ENCODE results near the gene POLR3A. TPM values are rescaled to one million over a fixed set of nuclear protein-coding genes. Genes with fewer than 3 reads are reported as not detected.
"Not testable (repeated sequence)": the region's sequence is repeated elsewhere in the genome, so short reads cannot be mapped to it uniquely, and the experiment has no call there.

Gene POLR3A
- total RNA-seq, 2 experiments from 2014 or later: 16.3 to 21.5 TPM

- H3K4me1 ChIP-seq (ENCODE audit: insufficient read depth, low read length, poor library complexity, severe bottlenecking): no peaks in the 10 kb centered on the region
- ChIA-PET CTCF (ENCODE audit: unreplicated experiment) (no interaction called here), POLR2A (no interaction called here)
- H2AFZ ChIP-seq (ENCODE audit: low read length): no peak overlapping the region
- no peaks in the 10 kb centered on the region for H3K9me2 ChIP-seq (ENCODE audit: insufficient read depth, low read length)
- TF ChIP-seq CTCF (conservative IDR thresholded peaks at IDR 0.05; ENCODE audit: low read length) (no peak), EZH2phosphoT487 (IDR thresholded peaks at IDR 0.05; ENCODE audit: borderline replicate concordance, low read depth, low read length) (no peak)
- H3K9me3 ChIP-seq (ENCODE audit: low read length): no peaks in the 10 kb centered on the region
- H4K20me1 ChIP-seq (ENCODE audit: insufficient read depth, low read length): no peaks in the 10 kb centered on the region
- H3K4me2 ChIP-seq (ENCODE audit: low read length): no peak overlapping the region
- no peaks in the 10 kb centered on the region for H3K36me3 ChIP-seq (ENCODE audit: insufficient read depth, low read length)
- H3K27ac ChIP-seq (ENCODE audit: low read depth, low read length, poor library complexity, severe bottlenecking): no peak overlapping the region
- H3K4me3 ChIP-seq (ENCODE audit: low read depth, low read length, poor library complexity, severe bottlenecking): no peak overlapping the region
- intact Hi-C loops (cut with micrococcal nuclease; ENCODE audit: unreplicated experiment): no loop called here
- no peaks in the 10 kb centered on the region for H3K79me2 ChIP-seq (ENCODE audit: insufficient read depth, low read depth, low read length)
- no peak for DNase-seq (ENCODE audit: low spot score)
- BruUV-seq (replicated peaks): no TSS peak
Measured at GRCh38 chr10:78066012-78066411, 36.7 kb upstream of the POLR3A start.

GRCh38 chr10:78065611-78066010, 36.3 kb upstream of the POLR3A start:
- no peaks in the 10 kb centered on the region for H3K9me3 ChIP-seq (ENCODE audit: low read length)
- H3K4me2 ChIP-seq (ENCODE audit: low read length): no peak overlapping the region
- no peaks in the 10 kb centered on the region for H3K36me3 ChIP-seq (ENCODE audit: insufficient read depth, low read length)
- no peaks in the 10 kb centered on the region for H4K20me1 ChIP-seq (ENCODE audit: insufficient read depth, low read length)
- H3K4me3 ChIP-seq (ENCODE audit: low read depth, low read length, poor library complexity, severe bottlenecking): no peak overlapping the region
- DNase-seq (ENCODE audit: low spot score): no peak
- intact Hi-C loops (cut with micrococcal nuclease; ENCODE audit: unreplicated experiment): no loop called here
- no peaks in the 10 kb centered on the region for H3K4me1 ChIP-seq (ENCODE audit: insufficient read depth, low read length, poor library complexity, severe bottlenecking)
- H3K9me2 ChIP-seq (ENCODE audit: insufficient read depth, low read length): no peaks in the 10 kb centered on the region
- no peak for TF ChIP-seq EZH2phosphoT487 (IDR thresholded peaks at IDR 0.05; ENCODE audit: borderline replicate concordance, low read depth, low read length)
- TF ChIP-seq CTCF (conservative IDR thresholded peaks at IDR 0.05; ENCODE audit: low read length): no peak
- BruUV-seq (replicated peaks): no TSS peak
- ChIA-PET POLR2A (no interaction called here), CTCF (ENCODE audit: unreplicated experiment) (no interaction called here)
- H2AFZ ChIP-seq (ENCODE audit: low read length): no peak overlapping the region
- H3K27ac ChIP-seq (ENCODE audit: low read depth, low read length, poor library complexity, severe bottlenecking): no peak overlapping the region
- no peaks in the 10 kb centered on the region for H3K79me2 ChIP-seq (ENCODE audit: insufficient read depth, low read depth, low read length)

- H3K36me3 ChIP-seq (ENCODE audit: insufficient read depth, low read length); H3K9me2 ChIP-seq (ENCODE audit: insufficient read depth, low read length); H3K9me3 ChIP-seq (ENCODE audit: low read length); POLR2A ChIA-PET; H4K20me1 ChIP-seq (ENCODE audit: insufficient read depth, low read length); H3K79me2 ChIP-seq (ENCODE audit: insufficient read depth, low read depth, low read length); H3K4me3 ChIP-seq (ENCODE audit: low read depth, low read length, poor library complexity, severe bottlenecking); H3K4me1 ChIP-seq (ENCODE audit: insufficient read depth, low read length, poor library complexity, severe bottlenecking); H2AFZ ChIP-seq (ENCODE audit: low read length); CTCF ChIA-PET (ENCODE audit: unreplicated experiment); H3K4me2 ChIP-seq (ENCODE audit: low read length); intact Hi-C loops (cut with micrococcal nuclease; ENCODE audit: unreplicated experiment); DNase-seq (ENCODE audit: low spot score); BruUV-seq (replicated peaks); H3K27ac ChIP-seq (ENCODE audit: low read depth, low read length, poor library complexity, severe bottlenecking): not testable (repeated sequence)
Measured at GRCh38 chr10:78064919-78065318, 35.6 kb upstream of the POLR3A start.

All from OCI-LY7 (cell line).